D721Med (cell line): ENCODE data around the gene LENG1.

Source experiments
- DNase-seq: peaks from one replicate; pipeline ENCODE4 v3.0.0; 2011; ENCODE audit warnings: low spot score; ENCODE audit not compliant: insufficient read length
- FAIRE-seq: peaks from 2 replicates; lab custom pipeline; 2011; peaks lifted over from hg19 to GRCh38; lab: Jason Lieb, UNC
- TF ChIP-seq, protein P1 (sequence below): IDR thresholded peaks from 2 replicates; pipeline ENCODE4 v1.5.1; 2012; ENCODE audit warnings: mild to moderate bottlenecking, control low read depth; ENCODE audit not compliant: insufficient read depth; ENCODE audit errors: missing control alignments

LENG1 gene

DNA sequence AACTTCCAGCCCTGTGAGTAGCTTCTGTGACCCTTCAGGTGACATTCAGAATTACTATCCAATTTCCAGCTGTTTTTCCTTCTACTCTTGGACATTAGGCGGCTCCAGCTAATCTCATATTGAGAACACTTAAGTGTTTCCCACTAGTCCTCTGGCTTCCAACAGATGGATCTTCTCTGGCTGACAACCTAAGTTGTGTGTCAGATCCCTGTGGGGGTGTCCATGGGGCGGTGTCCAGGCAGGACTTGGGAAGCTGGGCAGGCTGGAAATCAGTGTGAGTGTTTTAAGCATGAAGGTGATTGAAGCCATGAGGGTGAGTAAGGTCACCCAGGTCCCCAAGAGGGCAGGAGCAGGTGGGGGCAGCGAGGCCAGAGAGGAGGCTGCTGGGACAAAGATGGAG, 11.8 kb downstream of the LENG1 start:
- FAIRE-seq (no peak), DNase-seq (no peak)
- TF ChIP-seq, protein P1, sequence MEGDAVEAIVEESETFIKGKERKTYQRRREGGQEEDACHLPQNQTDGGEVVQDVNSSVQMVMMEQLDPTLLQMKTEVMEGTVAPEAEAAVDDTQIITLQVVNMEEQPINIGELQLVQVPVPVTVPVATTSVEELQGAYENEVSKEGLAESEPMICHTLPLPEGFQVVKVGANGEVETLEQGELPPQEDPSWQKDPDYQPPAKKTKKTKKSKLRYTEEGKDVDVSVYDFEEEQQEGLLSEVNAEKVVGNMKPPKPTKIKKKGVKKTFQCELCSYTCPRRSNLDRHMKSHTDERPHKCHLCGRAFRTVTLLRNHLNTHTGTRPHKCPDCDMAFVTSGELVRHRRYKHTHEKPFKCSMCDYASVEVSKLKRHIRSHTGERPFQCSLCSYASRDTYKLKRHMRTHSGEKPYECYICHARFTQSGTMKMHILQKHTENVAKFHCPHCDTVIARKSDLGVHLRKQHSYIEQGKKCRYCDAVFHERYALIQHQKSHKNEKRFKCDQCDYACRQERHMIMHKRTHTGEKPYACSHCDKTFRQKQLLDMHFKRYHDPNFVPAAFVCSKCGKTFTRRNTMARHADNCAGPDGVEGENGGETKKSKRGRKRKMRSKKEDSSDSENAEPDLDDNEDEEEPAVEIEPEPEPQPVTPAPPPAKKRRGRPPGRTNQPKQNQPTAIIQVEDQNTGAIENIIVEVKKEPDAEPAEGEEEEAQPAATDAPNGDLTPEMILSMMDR, result no peak

DNA sequence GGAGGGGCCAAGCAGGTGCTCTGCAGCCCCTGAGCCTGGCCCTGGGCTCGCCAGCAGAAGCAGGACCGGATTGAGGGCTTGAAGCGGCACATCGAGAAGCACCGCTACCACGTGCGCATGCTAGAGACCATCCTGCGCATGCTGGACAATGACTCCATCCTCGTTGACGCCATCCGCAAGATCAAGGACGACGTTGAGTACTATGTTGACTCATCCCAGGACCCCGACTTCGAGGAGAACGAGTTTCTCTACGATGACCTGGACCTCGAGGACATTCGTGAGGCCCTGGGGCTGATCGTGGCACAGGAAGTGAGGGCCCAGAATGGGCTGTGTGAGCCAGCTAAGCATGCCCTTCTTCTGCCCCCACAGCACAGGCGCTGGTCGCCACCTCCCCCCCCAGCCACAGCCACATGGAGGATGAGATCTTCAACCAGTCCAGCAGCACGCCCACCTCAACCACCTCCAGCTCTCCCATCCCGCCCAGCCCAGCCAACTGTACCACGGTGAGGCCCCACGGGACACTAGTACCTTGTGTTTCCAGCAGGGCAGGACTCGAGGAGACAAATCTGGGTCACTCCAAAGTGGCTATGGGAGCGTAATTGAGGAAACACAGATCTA, 13.9 kb downstream of the LENG1 start:
- no peak for FAIRE-seq
- DNase-seq, result no peak
- TF ChIP-seq, protein P1, result no peak

DNA sequence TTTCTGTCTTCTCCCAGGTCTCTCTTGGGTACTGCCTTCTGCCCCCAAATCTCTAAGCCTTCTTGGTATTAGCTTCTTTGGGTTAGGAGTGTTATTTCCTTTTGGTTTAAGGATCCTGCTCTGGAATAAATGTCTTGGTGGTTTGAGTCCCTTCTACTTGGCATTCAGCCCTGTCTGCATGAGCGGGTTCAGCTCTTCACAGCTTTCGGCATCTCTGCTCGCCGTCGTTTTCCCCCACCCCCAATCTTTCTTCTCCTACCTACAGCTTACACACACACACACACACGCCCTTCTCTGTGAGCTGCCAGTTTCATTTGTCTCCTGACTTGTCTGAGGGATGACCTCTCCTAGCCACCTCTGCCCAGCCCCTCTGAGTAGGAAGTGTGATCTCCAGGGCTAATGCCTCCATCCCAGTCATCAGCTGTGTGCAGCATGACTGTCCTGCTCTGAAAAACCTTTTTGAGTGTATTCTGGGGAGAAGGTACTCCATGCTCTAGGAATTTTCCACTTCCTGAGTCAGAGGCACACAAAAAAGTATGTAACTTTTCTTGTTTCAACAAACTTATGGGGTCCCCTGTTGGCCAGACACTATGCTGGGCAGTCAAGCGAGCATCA, 17.2 kb downstream of the LENG1 start:
- FAIRE-seq (no peak), DNase-seq (no peak)
- TF ChIP-seq, protein P1, result no peak

DNA sequence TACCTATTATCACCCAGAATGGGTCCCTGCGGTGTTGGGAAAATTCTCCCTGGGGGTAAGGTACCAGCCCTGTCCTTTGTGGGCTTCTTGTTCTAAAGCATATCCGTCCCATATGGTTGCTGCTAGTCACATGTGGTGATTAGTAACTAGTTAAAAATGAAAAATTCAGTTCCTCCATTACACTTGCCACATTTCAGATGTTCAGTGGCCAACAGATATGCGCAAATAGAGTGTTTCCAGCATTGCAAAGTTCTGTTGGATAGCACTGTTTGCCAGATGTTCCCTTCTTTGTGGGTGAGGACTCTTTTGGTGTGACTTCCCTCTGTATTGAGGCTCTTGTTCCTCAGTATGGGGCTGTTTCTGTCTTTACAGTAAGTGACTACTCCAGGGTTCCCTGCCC, 18.2 kb downstream of the LENG1 start:
- FAIRE-seq (no peak), DNase-seq (no peak)
- TF ChIP-seq, protein P1, result no peak

DNA sequence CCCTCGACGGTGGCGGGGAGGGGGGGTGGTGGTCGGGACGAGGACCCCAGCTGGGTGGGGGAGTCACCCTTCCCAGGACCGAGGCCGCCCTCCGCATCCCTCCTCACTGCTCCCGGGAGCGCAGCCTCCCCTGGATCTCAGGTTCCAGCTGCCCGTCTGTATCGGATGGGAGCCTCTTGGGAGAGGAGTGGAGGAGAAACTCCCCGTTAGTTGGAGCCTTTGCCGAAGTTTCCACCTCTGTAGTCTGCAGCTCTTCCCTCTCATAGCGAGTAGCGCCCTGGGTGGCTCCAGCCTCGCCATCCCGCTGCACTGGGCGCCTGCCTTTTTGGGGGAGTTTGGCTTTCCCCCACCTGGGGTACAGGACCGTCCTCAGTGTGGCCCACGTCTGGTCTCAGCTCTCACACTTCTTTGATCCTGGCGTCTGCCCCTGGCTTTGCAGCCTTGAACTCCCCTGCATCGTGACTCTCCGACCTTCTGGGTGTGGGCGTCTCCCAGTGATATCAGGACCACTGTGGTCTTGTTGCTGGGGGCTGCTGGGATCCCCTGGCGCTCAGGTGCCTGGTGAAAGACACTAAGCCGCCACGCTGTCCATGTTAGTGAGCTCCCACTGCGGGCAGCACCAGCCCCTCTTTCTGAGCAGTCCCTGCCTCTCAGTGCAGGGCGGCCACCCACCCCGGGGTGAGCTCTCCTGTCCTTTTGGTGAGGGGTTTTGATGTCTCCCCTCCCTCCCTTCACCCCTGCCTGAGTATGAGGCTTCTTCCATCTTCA, 20.8 kb downstream of the LENG1 start:
- TF ChIP-seq, protein P1, result no peak
- no peak for DNase-seq
- FAIRE-seq, result no peak

DNA sequence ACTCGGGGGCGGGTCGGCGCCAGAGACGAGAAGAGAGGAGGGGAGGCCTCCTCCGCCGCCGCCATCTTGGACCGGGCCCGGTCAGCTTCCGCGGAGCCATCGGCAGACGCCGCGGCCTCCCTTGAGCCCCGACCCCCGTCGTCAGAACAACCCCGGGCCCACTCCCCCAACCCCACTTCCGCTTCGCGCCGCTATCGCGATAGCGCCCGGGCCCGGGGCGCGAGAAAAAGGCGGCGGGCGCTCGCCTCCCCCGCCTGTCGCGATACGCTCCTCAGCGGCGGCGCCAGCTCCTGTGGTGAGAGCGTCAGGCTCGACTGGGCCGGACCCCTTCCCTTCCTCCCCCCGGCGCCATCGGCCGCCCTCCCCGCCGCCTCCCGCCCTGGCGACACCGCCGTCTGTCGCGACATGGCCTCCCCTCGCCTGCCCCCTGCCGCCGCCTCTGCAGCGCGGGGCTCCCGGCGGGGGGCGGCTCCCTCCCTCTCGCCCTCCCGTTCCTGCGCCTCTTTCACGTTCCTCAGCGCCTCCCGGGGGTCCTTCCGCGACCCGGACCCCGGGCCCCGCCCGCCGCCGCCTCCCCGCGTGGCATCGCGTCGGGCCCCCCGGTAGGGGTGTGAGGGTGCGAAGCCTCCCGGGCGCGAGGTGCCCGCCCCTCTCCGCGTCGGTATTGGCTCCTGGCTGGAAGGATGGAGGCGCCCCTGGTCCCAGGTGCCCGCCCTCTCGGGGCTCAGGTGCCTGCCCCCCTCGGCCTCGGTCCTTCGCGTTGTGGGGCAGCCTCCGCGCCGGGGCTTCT, 21.6 kb downstream of the LENG1 start, which contains the start of gene CNOT3:
CNOT3 (plus strand) TSS at position 64 of the 790 bp plus-strand sequence. CDS start 5,217 bp downstream, outside the sequence.
- FAIRE-seq, result no peak
- TF ChIP-seq, protein P1, result no peak
- no peak for DNase-seq
